ENCODE data around the gene OSBPL8.

- TF ChIP-seq CTCF (IDR thresholded peaks at IDR 0.05; ENCODE audit: low read depth, low read length, missing input control) = no peak
- no peak for TF ChIP-seq EGR1 (IDR thresholded peaks at IDR 0.05; ENCODE audit: low read depth in 2 of 2)
- no peak for TF ChIP-seq TAF1 (conservative IDR thresholded peaks at IDR 0.05)
- no peak for TF ChIP-seq MAX (IDR thresholded peaks at IDR 0.05)
- TF ChIP-seq GABPA (IDR thresholded peaks at IDR 0.05 in 1 of 2, conservative IDR thresholded peaks at IDR 0.05 in 1 of 2) = no peak
- TF ChIP-seq ZBTB33 (IDR thresholded peaks at IDR 0.05) = no peak
- no peak for TF ChIP-seq RAD21 (IDR thresholded peaks at IDR 0.05)
These were observed 134.6 kb downstream of the OSBPL8 start for GRCh38 chr12:76424941-76425340.

Data from liver (tissue), 3 donors.